GM19035 (cell line): Measurements from ENCODE around the gene EIF2A.

ENCODE experiments used
- ATAC-seq: cut with Tn5 transposase; IDR thresholded peaks from one replicate; pipeline ENCODE4 v1.9.1; 2021; ENCODE audit not compliant: unreplicated experiment

The EIF2A gene

DNA sequence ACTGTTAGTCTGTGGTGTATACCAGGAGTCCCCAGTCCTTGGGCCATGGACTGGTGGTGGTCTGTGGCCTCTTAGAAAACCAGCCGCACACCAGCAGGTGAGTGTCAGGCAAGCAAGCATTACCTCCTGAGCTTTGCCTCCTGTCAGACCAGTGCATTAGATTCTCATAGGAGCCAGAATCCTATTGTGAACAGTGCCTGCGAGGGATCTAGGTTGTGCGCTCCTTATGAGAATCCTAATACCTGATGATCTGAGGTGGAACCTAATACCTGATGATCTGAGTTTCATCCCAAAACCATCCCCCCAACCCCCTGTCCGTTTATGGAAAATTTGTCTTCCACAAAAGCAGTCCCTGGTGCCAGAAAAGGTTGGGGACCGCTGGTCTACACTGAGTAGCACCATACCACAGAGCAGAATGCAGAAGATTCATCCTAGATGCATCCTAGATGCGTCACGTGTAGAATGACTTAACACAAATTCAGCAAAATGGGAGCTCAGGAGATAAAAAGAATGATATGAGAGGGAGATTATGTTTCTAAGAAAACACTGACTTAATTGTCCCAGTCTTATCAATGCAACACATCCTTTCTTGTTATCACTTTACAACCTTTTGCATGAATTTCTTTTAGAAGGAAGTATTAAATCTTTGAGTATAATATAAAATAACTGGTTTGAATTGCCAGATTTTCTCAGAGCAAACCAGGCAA, 85.1 kb downstream of the EIF2A start:
- ATAC-seq: no peak

- ATAC-seq: no peak
Observed at GRCh38 chr3:150635076-150635475, 88.5 kb downstream of the EIF2A start.

GRCh38 chr3:150635526-150635925, 88.9 kb downstream of the EIF2A start:
- peak; percentile 79 for ATAC-seq
